ENCODE data around the gene PDE6D. TPM values are rescaled to one million over a fixed set of nuclear protein-coding genes. Genes with fewer than 3 reads are reported as not detected.

Gene PDE6D
- total RNA-seq, 1 donor: 19.2 TPM

DNA sequence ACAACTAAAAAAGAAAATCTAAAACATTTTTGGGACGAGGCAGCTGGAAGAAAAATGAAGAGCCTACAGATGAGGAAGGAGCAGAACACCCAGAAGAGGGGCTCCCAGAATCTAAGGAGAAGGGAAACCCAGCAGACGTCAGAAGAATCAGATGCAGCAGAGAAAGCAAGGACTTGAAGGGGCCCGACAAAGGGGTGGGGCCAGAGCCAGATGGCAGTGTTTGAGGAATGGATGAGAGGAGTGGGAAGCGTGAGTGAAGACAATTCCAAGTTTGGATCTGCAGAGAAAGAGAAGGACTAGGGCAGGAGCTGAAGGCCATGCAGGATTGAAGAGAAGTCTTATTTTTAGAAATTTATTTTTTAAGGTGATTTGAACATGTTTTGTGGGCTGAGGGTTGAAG lies 53.5 kb downstream of the PDE6D start:
- Histone ChIP-seq H3K9me3 (ENCODE audit: low read depth, low read length) (no peaks in the 10 kb centered on the region), H3K27me3 (ENCODE audit: insufficient read depth, low read length) (no peaks in the 10 kb centered on the region), H3K79me2 (ENCODE audit: insufficient read depth, low read length) (no peaks in the 10 kb centered on the region), H4K20me1 (ENCODE audit: insufficient read depth, low read length) (no peaks in the 10 kb centered on the region), H3K4me2 (ENCODE audit: insufficient read depth, low read length) (no peak overlapping the region), H3K4me1 (ENCODE audit: insufficient read depth, low read length) (no peaks in the 10 kb centered on the region), H2AFZ (ENCODE audit: low read length) (no peak overlapping the region), H3K36me3 (ENCODE audit: insufficient read depth, low read length) (no peaks in the 10 kb centered on the region), H3K4me3 (ENCODE audit: insufficient read depth, low read length) (no peak overlapping the region), H3K27ac (ENCODE audit: low read depth, low read length) (no peak overlapping the region)
- TF ChIP-seq, protein P1, sequence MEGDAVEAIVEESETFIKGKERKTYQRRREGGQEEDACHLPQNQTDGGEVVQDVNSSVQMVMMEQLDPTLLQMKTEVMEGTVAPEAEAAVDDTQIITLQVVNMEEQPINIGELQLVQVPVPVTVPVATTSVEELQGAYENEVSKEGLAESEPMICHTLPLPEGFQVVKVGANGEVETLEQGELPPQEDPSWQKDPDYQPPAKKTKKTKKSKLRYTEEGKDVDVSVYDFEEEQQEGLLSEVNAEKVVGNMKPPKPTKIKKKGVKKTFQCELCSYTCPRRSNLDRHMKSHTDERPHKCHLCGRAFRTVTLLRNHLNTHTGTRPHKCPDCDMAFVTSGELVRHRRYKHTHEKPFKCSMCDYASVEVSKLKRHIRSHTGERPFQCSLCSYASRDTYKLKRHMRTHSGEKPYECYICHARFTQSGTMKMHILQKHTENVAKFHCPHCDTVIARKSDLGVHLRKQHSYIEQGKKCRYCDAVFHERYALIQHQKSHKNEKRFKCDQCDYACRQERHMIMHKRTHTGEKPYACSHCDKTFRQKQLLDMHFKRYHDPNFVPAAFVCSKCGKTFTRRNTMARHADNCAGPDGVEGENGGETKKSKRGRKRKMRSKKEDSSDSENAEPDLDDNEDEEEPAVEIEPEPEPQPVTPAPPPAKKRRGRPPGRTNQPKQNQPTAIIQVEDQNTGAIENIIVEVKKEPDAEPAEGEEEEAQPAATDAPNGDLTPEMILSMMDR (IDR thresholded peaks at IDR 0.05; ENCODE audit: extremely low read depth, low read depth, low read length): no peak
- DNase-seq (ENCODE audit: insufficient read length, low spot score, missing footprints): no peak

DNA sequence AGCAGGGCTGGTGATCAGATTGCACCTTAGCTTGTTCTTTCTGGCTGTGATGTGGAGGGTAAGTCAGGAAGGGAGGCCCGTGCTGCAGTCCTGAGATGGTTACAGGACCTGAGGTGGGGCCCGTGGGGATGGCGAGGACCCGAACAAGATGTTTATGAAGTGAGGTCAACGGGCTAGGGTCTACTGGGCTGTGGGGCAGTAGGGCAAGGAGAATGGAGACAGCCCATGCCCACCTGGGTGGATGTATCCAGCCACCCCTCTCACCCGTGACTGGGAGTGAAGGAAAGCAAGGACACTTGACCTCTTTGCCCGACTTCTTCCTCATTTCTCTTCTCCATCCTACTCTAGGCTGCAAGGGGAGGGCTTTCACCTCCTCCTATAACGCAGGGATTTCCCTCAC lies 54.8 kb downstream of the PDE6D start:
- Histone ChIP-seq H3K79me2 (ENCODE audit: insufficient read depth, low read length) (no peaks in the 10 kb centered on the region), H3K4me1 (ENCODE audit: insufficient read depth, low read length) (no peaks in the 10 kb centered on the region), H3K27ac (ENCODE audit: low read depth, low read length) (no peak overlapping the region), H3K4me2 (ENCODE audit: insufficient read depth, low read length) (no peak overlapping the region), H4K20me1 (ENCODE audit: insufficient read depth, low read length) (no peaks in the 10 kb centered on the region), H3K27me3 (ENCODE audit: insufficient read depth, low read length) (no peaks in the 10 kb centered on the region), H2AFZ (ENCODE audit: low read length) (no peak overlapping the region), H3K9me3 (ENCODE audit: low read depth, low read length) (no peaks in the 10 kb centered on the region), H3K4me3 (ENCODE audit: insufficient read depth, low read length) (no peak overlapping the region), H3K36me3 (ENCODE audit: insufficient read depth, low read length) (no peaks in the 10 kb centered on the region)
- TF ChIP-seq, protein P1 (IDR thresholded peaks at IDR 0.05; ENCODE audit: extremely low read depth, low read depth, low read length): no peak
- no peak for DNase-seq (ENCODE audit: insufficient read length, low spot score, missing footprints)

DNA sequence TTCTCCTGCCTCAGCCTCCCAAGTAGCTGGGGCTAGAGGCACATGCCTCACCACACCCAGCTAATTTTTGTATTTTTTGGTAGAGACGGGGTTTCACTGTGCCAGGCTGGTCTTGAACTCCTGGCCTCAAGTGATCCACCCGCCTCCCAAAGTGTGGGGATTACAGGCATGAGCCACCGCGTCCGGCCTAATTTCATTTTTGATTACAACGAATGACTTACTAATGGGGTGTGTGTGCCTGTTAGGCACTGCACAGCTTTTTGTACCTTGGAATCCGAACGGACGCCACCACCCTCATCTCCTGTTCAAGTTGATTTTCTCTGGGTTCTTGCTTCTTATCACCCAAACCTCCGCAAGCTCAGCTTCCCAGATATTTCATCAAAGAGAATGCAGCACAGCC lies 55.6 kb downstream of the PDE6D start:
- TF ChIP-seq, protein P1 (IDR thresholded peaks at IDR 0.05; ENCODE audit: extremely low read depth, low read depth, low read length): no peak
- DNase-seq (ENCODE audit: insufficient read length, low spot score, missing footprints): no peak
- no peak overlapping the region for H3K4me3 ChIP-seq (ENCODE audit: insufficient read depth, low read length)
- H3K4me1 ChIP-seq (ENCODE audit: insufficient read depth, low read length): no peaks in the 10 kb centered on the region
- H3K36me3 ChIP-seq (ENCODE audit: insufficient read depth, low read length): no peaks in the 10 kb centered on the region
- no peak overlapping the region for H3K4me2 ChIP-seq (ENCODE audit: insufficient read depth, low read length)
- no peaks in the 10 kb centered on the region for H3K79me2 ChIP-seq (ENCODE audit: insufficient read depth, low read length)
- H3K27me3 ChIP-seq (ENCODE audit: insufficient read depth, low read length): no peaks in the 10 kb centered on the region
- H4K20me1 ChIP-seq (ENCODE audit: insufficient read depth, low read length): no peaks in the 10 kb centered on the region
- H3K9me3 ChIP-seq (ENCODE audit: low read depth, low read length): no peaks in the 10 kb centered on the region
- no peak overlapping the region for H2AFZ ChIP-seq (ENCODE audit: low read length)
- no peak overlapping the region for H3K27ac ChIP-seq (ENCODE audit: low read depth, low read length)

DNA sequence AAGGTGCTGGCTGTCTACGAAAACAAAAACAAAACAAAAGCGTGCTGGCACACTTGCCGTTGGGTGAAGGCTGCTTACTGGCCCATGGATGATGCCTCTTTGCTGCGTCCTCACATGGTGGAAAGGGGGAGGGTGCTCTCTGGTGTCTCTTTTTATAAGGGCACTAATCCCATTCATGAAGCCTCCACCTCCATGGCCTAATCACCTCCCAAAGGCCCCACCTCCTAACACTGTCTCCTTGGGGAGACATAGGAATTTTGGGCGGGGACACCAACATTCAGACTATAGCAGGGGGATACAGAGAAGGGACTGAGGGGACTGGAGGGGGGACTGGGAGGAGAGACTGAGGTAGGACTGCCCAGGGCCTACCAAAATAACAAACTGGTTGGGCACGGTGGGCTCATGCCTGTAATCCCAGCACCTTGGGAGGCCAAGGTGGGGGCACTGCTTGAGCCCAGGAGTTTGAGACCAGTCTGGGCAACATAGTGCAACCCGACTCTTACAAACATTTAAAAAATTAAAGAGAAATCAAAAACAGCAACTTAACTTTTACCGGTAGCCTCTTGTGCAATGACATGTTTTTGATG lies 58.3 kb downstream of the PDE6D start:
- Histone ChIP-seq H4K20me1 (ENCODE audit: insufficient read depth, low read length) (no peaks in the 10 kb centered on the region), H3K27me3 (ENCODE audit: insufficient read depth, low read length) (no peaks in the 10 kb centered on the region), H3K27ac (ENCODE audit: low read depth, low read length) (no peak overlapping the region), H3K36me3 (ENCODE audit: insufficient read depth, low read length) (no peaks in the 10 kb centered on the region), H3K4me2 (ENCODE audit: insufficient read depth, low read length) (no peak overlapping the region), H3K9me3 (ENCODE audit: low read depth, low read length) (no peaks in the 10 kb centered on the region), H3K4me1 (ENCODE audit: insufficient read depth, low read length) (peaks cover 4% of the 10 kb centered on the region), H2AFZ (ENCODE audit: low read length) (no peak overlapping the region), H3K4me3 (ENCODE audit: insufficient read depth, low read length) (no peak overlapping the region), H3K79me2 (ENCODE audit: insufficient read depth, low read length) (no peaks in the 10 kb centered on the region)
- DNase-seq (ENCODE audit: insufficient read length, low spot score, missing footprints): no peak
- TF ChIP-seq, protein P1 (IDR thresholded peaks at IDR 0.05; ENCODE audit: extremely low read depth, low read depth, low read length): no peak
